ENCODE measurements around the gene TRMU. TPM values are rescaled to one million over a fixed set of nuclear protein-coding genes. Genes with fewer than 3 reads are reported as not detected.

TRMU gene
- total RNA-seq, 2 experiments from 2014 or later, result 87.2 to 98.1 TPM

GRCh38 chr22:46389081-46389480 lies 53.6 kb downstream of the TRMU start:
- intact Hi-C loops (cut with micrococcal nuclease), result no loop called here
- ATAC-seq (no peak), DNase-seq (no peak)
- POLR2A ChIA-PET, result no interaction called here
- TF ChIP-seq CTCF (IDR thresholded peaks at IDR 0.05), result no peak
- no peaks in the 10 kb centered on the region for H3K36me3 Mint-ChIP-seq (ENCODE audit: low read depth)
- no peak overlapping the region for H3K4me3 Mint-ChIP-seq
- H3K4me1 Mint-ChIP-seq (ENCODE audit: low read depth), result peaks cover 5% of the 10 kb centered on the region
- CTCF ChIA-PET, result no interaction called here
- no peak overlapping the region for H3K27ac Mint-ChIP-seq
- no peaks in the 10 kb centered on the region for H3K9me3 Mint-ChIP-seq
- H3K27me3 Mint-ChIP-seq, result no peaks in the 10 kb centered on the region

- ChIA-PET CTCF (interaction anchor here (1.0 kb wide), 1 partner anchor 22 kb away, joined by 3 read pairs; no protein-coding TSS in a partner anchor), POLR2A (no interaction called here)
- Mint-ChIP-seq H3K4me3 (no peak overlapping the region), H3K36me3 (ENCODE audit: low read depth) (no peaks in the 10 kb centered on the region), H3K9me3 (no peaks in the 10 kb centered on the region), H3K27ac (no peak overlapping the region), H3K27me3 (no peaks in the 10 kb centered on the region), H3K4me1 (ENCODE audit: low read depth) (peaks cover 5% of the 10 kb centered on the region)
- intact Hi-C loops (cut with micrococcal nuclease), result no loop called here
- no peak for TF ChIP-seq CTCF (IDR thresholded peaks at IDR 0.05)
- ATAC-seq, result no peak
- no peak for DNase-seq
Measured at GRCh38 chr22:46390105-46390651, 54.7 kb downstream of the TRMU start.

- no peak for TF ChIP-seq CTCF (IDR thresholded peaks at IDR 0.05)
- ATAC-seq (no peak), DNase-seq (no peak)
- ChIA-PET CTCF (interaction anchor here (1.0 kb wide), 1 partner anchor 23 kb away, joined by 3 read pairs; no protein-coding TSS in a partner anchor), POLR2A (no interaction called here)
- H3K27ac Mint-ChIP-seq, result no peak overlapping the region
- no peaks in the 10 kb centered on the region for H3K27me3 Mint-ChIP-seq
- no peak overlapping the region for H3K4me3 Mint-ChIP-seq
- intact Hi-C loops (cut with micrococcal nuclease), result no loop called here
- H3K9me3 Mint-ChIP-seq, result no peaks in the 10 kb centered on the region
- peaks cover 5% of the 10 kb centered on the region for H3K4me1 Mint-ChIP-seq (ENCODE audit: low read depth)
- H3K36me3 Mint-ChIP-seq (ENCODE audit: low read depth), result no peaks in the 10 kb centered on the region
Measured at GRCh38 chr22:46390652-46391301, 55.3 kb downstream of the TRMU start.

GRCh38 chr22:46391486-46392136 lies 56.1 kb downstream of the TRMU start:
- Mint-ChIP-seq H3K36me3 (ENCODE audit: low read depth) (no peaks in the 10 kb centered on the region), H3K9me3 (no peaks in the 10 kb centered on the region), H3K4me3 (no peak overlapping the region), H3K4me1 (ENCODE audit: low read depth) (peaks cover 5% of the 10 kb centered on the region), H3K27ac (no peak overlapping the region), H3K27me3 (no peaks in the 10 kb centered on the region)
- TF ChIP-seq CTCF (IDR thresholded peaks at IDR 0.05), result no peak
- ChIA-PET CTCF (interaction anchor here (1.4 kb wide), 1 partner anchor 150 kb away, joined by 4 read pairs; no protein-coding TSS in a partner anchor), POLR2A (no interaction called here)
- ATAC-seq (no peak), DNase-seq (no peak)
- intact Hi-C loops (cut with micrococcal nuclease), result no loop called here
